Peyer's patch (tissue), 4 donors: Measurements from ENCODE around the gene STAMBPL1. TPM values are rescaled to one million over a fixed set of nuclear protein-coding genes. Genes with fewer than 3 reads are reported as not detected.
A peak's percentile ranks its signal among the peaks of the same experiment; 100 is the strongest.

ENCODE experiments used
- DNase-seq, 3 donors: peaks; one replicate each; pipeline ENCODE4 v3.0.0-alpha.2; 2017 to 2019
- H3K27ac ChIP-seq, 4 donors: fragments of 200-600 bp; sonication (generic); one replicate each; pipeline ENCODE4 v1.5.1; 2016 to 2019
- H3K27me3 ChIP-seq, 2 donors: fragments of 200-600 bp; sonication (generic); one replicate each; pipeline ENCODE4 v1.5.1; 2019
- H3K36me3 ChIP-seq, 3 donors: fragments of 200-600 bp; sonication (generic); one replicate each; pipeline ENCODE4 v1.5.1; 2016 to 2019
- H3K4me1 ChIP-seq, 4 donors: fragments of 200-600 bp; sonication (generic); one replicate each; pipeline ENCODE4 v1.5.1; 2016 to 2019
- H3K4me3 ChIP-seq, 4 donors: fragments of 200-600 bp; sonication (generic); 1 replicate in 3 of 4; 2 replicates in 1 of 4; pipeline ENCODE4 v1.5.1; 2016 to 2019; ENCODE audit warnings: mild to moderate bottlenecking in 1 of 4
- H3K9me3 ChIP-seq, 4 donors: fragments of 200-600 bp; sonication (generic); one replicate each; pipeline ENCODE4 v1.5.1; 2016 to 2019; ENCODE audit warnings: mild to moderate bottlenecking in 1 of 4
- POLR2A ChIP-seq, 2 donors: fragments of 450-650 bp; IDR thresholded peaks; one replicate each; pipeline ENCODE4 v1.5.1; 2017; ENCODE audit warnings: antibody characterized with exemption in 2 of 2, mild to moderate bottlenecking in 2 of 2, moderate library complexity in 2 of 2
- total RNA-seq, 4 donors: library from RNA; depleted of rRNA; stranded (reverse); fragments of >200 nt; gene quantifications; one replicate each; pipeline ENCODE4 v1.1.0, GENCODE V29; 2016
- TF ChIP-seq, protein P1 (sequence below), 6 experiments: fragments of 450-650 bp in 4 of 6; fragments of 200-600 bp in 2 of 6; sonication (generic) in 1 of 6; IDR thresholded peaks; one replicate each; pipeline ENCODE4 v1.5.1; 2017 to 2019; ENCODE audit warnings: antibody characterized with exemption in 6 of 6, mild to moderate bottlenecking in 3 of 6, moderate library complexity in 1 of 6

The STAMBPL1 gene
- total RNA-seq, 4 donors from 2014 or later = 54.6 to 116 (median 84.6) TPM

DNA sequence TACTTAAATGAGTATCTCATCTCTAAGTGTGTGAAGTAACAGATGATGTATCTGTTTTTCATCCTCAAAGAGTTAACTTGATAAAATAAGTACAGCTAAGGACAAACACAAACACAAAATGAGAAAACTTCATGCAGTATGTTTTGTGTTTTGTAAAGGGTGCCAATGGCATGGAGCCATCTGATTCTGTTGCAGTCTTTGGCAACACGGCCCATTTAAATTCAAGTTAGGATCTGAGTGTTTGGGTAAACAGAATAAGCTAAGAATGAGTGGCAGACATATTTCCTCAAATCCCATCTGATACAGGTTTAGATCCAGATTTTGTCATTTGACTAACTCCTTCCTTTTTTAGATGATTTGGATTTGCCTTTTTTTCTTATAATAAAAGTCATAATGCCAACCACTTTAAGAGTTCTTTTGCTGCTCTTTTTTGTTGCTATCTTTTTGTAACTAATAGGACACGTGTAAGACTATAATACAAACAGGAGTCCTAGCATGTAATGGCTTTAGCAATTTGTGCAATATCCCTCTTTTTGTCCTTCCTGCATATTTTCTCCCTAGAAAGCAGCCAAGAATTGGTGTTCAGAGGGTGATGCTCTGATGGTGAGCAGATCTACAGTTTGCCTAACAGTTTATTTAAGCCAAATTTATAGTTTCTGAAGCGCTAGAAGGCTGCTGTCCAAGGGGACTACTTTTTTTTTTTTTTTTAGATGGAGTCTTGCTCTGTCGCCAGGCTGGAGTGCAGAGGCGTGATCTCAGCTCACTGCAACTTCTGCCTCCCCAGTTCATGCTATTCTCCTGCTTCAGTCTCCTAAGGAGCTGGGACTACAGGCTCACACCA is 91.4 kb downstream of the STAMBPL1 start:
- H3K4me1 ChIP-seq = peaks cover 0 to 13% (median 0%) of the 10 kb centered on the region in 4 donors
- no peak for DNase-seq

More for the DNA sequence above, 91.4 kb downstream of the STAMBPL1 start:
- no peaks in the 10 kb centered on the region for H3K36me3 ChIP-seq
- no peaks in the 10 kb centered on the region for H3K27me3 ChIP-seq
- TF ChIP-seq POLR2A (IDR thresholded peaks at IDR 0.05) = no peak
- TF ChIP-seq, protein P1, sequence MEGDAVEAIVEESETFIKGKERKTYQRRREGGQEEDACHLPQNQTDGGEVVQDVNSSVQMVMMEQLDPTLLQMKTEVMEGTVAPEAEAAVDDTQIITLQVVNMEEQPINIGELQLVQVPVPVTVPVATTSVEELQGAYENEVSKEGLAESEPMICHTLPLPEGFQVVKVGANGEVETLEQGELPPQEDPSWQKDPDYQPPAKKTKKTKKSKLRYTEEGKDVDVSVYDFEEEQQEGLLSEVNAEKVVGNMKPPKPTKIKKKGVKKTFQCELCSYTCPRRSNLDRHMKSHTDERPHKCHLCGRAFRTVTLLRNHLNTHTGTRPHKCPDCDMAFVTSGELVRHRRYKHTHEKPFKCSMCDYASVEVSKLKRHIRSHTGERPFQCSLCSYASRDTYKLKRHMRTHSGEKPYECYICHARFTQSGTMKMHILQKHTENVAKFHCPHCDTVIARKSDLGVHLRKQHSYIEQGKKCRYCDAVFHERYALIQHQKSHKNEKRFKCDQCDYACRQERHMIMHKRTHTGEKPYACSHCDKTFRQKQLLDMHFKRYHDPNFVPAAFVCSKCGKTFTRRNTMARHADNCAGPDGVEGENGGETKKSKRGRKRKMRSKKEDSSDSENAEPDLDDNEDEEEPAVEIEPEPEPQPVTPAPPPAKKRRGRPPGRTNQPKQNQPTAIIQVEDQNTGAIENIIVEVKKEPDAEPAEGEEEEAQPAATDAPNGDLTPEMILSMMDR (IDR thresholded peaks at IDR 0.05) = no peak
- no peak overlapping the region for H3K4me3 ChIP-seq
- H3K27ac ChIP-seq = peak overlapping the region in 2 of 4 donors; percentile 28 to 52
- no peaks in the 10 kb centered on the region for H3K9me3 ChIP-seq

Other genes with a start within 250 kb of the STAMBPL1 start
- gene LIPF, start 215.8 kb upstream of the STAMBPL1 start, total RNA-seq = not detected
- gene LIPK, start 174.0 kb upstream of the STAMBPL1 start, total RNA-seq = not detected
- not detected for gene LIPN, start 120.2 kb upstream of the STAMBPL1 start, total RNA-seq
- gene LIPM, start 77.5 kb upstream of the STAMBPL1 start, total RNA-seq = not detected
- 1 to 10 TPM in 2 of 4 donors, under 1 TPM in 1, not detected in 1; 0.70 to 1.5 (median 1.1) TPM for gene ANKRD22, start 28.4 kb upstream of the STAMBPL1 start, total RNA-seq
- gene ACTA2, start 72.5 kb downstream of the STAMBPL1 start, total RNA-seq = 100 to 1,000 TPM in 3 of 4 donors, 10 to 100 TPM in 1; 83.5 to 342 (median 142) TPM
- 10 to 100 TPM; 25.9 to 81.7 (median 29.2) TPM for gene FAS, start 110.6 kb downstream of the STAMBPL1 start, total RNA-seq